Left forelimb (tissue), 1 donor: ENCODE results near the gene ANKRD6.

ENCODE experiments used
- DNase-seq: peaks from one replicate; pipeline ENCODE4 v3.0.0-alpha.2; 2018; ENCODE audit warnings: low spot score

The ANKRD6 gene

DNA sequence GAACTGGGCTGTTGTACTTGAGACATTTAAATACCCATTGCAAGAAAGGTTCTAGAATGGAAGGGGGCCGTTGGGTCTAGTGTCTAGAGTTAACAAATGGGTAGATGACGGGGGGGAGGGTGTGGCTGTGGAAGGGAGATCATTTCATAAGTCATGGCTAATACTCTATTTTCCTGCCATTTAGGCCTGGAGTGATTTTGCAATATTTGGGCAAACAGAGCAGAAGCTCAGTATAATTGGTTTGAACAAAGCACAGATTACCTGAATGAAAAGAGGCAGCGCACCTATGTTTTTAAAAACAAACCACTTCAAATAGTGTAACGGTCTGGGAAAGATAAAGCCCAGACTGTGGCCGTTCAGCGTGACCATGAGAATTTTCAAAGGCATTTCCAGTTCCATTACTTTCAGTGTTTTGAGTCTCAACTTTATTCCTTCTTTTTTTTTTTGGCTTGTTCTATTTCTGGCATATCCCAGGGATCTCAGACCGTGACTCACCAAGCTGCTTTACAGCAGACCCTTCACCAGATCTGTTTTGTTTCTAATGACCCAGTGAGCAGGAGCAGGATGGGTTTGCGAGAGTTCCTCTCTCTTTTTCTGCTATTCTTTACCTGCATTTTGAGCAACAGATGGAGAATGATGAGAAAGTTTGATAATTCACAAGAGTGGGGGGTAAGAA, 131.9 kb downstream of the ANKRD6 start:
- no peak for DNase-seq

DNA sequence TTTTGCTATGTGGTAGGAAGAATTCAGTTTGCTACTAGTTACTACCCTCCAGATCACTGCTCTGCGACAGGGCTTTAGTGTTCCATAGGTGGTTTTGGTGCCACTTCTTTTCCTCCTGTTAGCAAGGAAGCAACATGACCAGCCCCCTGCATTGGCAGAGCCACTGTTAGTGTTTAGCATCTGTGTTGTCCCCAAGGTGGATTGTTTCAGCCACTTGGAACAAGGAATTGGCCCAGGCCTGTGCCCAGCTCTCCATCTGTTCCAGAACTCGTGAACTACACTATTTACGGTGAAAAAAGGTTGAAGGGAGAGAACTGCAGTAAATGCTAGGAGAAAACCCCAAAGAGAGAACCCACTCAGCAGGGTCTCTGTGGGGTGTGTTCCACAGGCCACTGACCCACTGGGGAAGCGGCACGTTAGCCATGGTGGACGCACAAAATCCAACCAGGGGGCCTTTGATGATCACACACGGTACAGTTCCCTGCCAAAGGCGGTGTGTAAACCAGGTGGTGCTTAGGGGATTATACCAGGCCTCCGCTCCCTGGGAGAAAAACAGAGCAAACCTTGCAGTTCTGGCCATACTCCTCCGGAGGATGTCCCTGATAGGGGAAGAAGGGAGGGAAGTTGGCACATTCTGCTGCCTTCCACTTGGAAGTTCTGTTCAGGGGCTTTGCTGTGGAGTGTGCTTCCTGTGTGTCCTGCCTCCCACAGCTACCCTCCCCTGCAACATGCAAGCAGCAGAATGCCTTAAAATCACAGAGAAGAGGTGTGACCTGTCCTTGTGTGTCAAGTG, 133.3 kb downstream of the ANKRD6 start:
- no peak for DNase-seq

DNA sequence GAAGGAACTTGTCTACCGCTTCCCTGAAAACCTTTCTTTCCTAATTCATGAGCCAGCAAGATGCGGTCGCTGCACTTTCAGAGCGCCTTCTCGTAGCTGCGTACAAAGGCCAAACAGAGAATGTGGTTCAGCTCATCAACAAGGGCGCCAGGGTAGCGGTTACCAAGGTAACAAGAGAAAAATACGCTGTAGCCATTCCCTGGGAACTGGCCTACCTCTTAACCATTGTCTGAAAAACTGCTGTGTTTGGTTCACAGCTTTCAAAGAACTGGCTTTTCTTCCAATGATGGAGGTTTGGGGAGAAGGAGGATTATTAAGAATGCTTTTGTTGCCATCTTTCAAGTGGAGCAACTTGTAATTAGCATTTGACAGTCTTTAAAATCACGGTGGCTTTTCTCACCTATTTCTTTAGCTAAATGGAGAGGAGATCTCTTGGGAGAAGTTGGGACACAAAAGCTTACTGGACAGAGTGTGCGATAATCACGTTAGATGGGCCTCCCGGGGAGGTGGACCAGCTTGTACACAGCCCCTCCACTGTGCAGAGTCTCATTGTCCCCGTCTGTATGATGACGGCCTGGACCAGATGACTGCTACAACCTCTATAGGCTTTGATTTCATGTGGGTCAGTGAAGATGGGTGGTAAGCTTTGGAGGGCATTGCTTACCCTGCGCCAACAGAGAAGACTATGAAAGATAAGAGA, 134.1 kb downstream of the ANKRD6 start:
- no peak for DNase-seq

DNA sequence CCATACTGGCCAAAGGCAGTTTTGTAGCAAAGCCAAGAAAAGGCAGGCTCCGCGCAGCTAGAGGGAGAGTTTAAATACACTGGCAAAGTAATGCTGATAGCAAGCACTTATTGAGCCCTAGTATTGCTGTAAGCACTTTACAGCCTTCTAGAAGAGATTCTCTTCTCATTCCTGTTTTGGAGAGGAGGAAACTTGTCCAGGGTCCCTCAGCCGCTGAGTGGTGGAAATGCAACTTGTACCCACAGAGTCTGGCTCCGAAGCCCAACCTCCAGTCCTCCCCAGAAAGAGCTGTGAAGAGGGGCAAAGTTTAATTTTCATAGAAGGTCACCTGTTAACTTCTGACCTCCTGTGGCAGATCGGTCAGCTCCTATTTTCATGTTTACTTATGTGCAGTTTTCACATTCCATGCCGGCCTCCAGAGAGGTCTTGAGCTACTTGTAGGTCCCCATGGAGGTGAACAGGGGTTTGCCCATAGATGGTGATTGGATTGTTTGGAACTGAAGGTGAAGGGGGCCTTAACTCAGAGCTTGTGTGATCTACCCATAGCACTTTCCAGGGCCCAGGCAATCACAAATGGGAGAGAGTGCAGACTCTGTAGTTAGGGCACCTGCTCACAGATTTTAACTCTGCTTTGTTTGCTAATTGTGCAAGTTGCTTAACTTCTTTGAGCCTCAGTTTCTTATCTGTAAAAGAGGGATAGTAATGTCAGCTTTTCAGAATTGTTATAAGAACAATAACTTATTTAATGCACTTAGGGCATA, 134.9 kb downstream of the ANKRD6 start:
- no peak for DNase-seq

DNA sequence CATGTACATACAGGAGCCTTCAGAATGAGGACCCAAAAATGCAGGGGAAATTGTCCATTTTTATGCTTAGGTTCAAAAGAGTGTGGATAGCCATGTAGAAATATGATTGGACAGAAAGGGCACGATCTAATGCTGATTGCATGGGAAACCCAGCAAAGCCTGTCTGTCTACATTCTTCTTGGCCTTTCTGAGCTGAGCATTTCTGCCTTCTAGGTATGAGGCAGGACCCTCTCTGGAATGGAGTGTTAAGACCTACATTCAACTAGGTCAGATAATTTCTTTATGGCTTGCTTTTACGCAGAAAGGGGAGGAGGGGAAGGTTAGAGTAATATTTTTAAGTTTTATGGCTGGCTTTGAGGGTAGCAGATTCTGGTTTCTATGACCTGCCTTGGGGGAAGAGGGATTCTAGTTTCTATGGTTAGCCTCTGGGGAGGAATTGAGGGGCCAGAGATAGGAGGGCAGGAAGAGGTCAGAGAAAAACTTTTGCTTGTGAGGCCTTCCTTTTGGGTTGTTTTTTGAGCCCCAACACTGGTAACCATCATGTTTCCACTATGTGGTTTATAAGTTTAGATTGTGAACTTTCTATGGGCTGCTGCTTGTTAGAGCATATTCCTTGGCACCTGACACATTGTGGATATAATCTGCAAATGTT, 142.1 kb downstream of the ANKRD6 start:
- DNase-seq = no peak

DNA sequence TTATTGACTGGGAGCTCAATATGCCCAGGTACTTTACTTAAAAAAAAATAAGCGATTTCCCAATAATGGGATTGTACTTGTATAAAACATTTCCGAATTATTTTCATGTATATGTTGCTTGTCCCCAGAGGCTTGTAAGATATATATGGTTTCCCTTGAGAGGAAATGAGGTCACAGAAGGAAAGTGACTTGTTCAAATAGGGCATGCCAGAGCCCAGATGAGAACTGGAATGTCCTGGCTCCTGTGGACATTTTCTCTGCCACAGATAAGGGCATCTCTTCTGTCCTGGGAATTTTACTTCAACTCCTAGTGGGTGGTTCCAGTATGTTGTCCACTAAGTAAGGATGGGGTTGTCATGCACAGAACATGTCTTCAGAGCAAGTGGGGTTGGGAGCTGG, 142.6 kb downstream of the ANKRD6 start:
- DNase-seq = no peak

DNA sequence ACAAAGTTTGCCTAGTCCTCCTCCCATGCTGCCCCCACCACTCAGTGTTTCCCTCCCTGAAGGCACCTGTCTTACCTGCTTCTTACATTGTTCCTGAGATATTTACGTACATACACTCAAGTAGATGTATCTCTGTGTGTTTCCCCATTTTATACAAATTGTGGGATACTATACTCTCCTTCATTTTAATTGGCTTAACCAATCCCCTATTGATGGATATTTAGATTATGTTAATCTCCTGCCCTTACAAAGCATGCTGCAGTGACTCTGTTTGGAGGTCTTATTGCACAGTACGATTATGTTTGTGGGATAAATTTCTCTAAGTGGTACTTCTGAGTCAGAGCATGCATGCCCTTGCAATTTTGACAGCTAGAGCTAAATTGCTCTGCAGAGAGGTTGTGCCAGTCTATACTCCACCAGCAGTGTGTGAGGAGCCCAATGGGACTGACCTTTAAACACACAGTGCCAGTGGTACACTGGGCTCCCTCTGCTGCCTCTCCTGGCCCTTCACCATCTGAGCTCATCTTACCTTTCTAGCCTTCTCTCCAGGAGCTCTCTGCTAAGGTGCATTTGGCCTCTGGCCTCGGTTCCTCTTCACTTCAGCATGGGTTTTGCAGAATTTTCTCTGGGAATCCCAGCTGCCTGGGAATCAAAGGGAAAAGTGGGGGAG, 148.2 kb downstream of the ANKRD6 start:
- no peak for DNase-seq

DNA sequence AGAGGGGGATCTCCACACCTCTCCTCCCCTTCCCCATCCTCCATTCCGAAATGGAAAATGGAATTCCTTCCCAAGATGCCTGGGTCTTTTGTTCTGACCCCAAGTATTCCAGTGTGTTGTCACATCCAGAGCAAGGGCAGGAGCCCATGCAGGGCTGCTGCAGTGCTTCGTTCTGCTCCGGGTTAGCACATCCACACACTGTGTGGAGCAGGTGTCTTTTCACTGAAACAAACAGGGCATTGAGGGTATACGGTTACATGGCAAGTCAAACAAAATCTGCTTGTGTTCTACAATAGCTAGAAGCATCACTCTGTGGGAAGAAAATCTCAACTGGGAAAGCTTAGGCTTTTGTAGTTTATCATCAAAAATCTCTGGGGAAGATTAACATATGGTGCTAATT, 148.7 kb downstream of the ANKRD6 start:
- DNase-seq = no peak

DNA sequence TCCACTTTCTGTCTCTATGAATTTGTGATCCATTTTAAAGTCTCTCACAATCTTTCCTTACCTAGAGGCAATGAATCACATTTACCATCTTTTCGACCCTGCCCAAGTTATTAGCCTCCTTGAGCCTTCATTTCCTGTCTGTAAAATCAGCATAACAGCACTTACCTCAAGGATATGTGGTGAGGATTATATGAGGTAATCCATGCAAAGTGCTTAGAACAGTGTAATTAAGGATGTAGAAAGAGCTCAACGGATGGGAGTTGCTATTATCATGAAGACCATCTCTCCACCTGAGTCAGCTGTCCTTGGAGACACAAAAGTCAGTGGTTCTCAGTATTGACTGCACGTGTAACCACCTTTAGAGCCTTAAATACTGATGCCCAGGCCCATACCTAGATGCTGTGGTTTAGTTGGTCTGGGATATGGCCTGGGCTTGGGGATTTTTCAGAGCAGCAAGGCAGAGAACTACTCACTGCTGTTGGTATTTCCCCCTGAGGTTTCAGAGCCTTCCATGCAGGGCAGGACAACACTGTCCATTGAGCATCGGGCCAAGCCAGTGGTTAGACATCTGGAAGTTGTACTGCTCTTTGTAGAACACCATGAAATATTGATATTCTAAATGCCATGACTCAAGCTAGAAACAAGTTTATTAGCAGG, 149.8 kb downstream of the ANKRD6 start:
- DNase-seq = no peak

DNA sequence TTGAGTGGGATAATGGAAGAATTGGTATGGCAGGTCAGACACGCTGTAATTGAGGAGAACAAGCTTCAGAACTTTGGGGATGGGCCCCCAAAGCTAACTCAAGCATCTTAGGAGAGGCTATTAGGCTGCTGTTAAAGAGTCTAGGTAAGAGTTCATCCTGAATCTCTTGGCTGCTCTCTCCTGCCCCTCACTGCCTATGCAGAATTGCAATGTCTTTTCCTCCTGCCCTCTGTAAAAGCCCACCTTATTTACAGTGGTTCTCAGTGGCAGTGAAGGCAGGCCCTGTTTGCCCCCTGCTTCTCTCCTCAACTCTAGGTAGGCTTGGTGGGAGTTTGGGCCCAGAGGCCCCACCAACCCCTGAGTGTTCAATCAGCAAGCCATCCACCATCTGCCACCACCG, 150.6 kb downstream of the ANKRD6 start:
- no peak for DNase-seq

DNA sequence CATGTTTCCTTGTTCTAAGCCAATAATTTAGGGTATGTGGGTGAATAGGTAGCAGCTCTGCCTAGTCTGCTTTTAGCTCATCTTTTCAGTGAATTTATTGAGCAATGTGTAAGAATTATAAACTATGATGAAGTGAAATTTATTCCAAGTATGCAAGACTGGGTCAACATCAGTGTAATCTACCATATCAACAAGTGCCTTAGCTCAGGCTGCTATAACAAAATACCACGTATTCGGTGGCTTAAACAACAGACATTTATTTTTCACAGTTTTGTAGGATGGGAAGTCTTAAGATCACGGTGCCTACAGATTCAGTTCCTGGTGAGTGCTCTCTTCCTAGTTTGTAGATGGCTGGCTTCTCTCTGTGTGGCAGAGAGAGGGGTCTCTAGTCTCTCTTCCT, 151.6 kb downstream of the ANKRD6 start:
- no peak for DNase-seq

DNA sequence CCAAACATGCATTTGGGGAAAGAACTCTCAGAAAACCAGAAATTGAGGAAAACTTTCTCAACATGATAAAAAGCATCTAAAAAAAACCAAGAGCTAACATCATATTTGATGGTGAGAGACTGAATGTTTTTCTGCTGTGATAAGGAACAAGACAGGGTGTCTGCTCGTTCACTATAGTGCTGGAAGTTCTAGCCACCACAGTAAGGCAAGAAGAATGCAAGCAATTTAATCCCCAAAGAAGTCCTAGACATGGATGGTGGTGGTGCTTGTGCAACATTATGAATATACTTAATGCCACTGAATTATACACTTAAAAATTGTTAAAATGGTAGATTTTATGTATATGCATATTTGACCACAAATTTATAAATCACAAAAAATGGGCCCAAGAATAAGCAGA, 152.2 kb downstream of the ANKRD6 start:
- no peak for DNase-seq

DNA sequence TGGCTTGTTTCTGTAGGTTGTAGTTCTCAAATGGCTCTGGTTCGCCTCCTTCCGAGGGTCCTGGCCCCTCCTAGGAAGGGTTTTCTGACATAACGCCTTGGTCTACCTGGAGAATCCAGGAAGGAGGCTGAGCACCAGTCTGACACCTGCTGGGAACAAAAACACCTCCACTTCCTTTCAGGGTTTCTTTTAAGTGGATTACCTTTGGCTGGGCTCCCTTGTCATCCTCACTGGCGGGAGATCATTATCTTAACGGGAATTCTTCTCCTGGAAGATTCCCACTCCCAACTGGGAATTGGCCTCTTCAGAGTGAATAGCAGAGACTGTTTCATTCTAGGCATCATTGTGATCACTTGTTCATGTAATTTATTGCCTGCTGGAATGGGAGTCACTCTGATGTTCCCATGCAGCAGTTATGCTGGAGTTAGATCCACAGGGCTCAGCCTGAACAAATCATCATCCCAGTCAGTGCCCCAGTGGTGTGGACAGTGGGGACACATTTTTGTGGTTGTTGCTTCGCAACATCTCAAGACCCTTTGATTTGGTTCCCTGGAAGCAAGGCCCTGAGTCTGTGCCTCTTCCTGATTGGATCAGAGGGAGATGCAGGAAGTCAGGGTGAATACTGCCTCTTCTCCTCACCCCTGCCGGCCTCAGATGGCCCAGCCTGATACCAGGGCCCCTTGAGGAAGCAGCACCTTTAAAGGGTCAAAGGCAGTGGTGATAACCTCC, 156.5 kb downstream of the ANKRD6 start:
- no peak for DNase-seq

DNA sequence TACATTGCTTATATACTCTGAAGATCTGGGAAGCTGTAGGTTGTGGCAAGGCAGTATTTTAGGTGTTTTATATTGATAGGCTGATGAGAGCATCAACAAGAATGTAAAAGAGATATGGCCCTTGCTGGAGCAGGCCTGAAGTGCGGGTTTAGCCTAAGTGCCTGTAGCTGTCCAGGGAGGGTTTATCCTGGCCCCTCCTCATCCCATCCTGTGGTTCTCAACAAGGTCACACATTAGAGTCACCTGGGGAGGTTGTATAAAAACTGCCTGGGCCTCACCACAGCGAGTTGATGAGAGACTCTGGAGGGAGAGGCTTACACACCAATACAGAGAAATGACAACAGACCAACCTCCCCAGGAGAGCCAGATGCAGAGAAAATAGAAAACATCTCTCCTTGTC, 157.2 kb downstream of the ANKRD6 start:
- DNase-seq = no peak

DNA sequence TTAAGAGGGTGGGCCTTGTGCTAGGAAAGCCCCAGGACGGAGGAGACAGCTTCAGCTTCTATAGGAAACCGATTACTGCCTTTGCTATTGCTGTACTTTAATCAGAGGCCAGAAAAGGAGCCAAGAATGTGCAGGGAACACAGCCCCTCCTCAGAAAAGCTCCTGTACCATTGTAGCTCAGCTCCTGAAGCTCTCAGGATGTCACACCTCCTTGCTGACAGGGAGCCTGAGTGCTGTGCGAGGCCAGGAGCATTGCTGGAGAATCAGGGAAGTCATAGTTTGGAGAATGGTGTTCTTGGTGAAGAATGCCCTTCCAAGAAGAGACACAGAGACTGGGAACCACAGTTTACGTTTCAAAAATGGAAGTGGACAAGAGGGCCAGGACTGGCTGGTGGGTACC, 158.8 kb downstream of the ANKRD6 start:
- DNase-seq = no peak

DNA sequence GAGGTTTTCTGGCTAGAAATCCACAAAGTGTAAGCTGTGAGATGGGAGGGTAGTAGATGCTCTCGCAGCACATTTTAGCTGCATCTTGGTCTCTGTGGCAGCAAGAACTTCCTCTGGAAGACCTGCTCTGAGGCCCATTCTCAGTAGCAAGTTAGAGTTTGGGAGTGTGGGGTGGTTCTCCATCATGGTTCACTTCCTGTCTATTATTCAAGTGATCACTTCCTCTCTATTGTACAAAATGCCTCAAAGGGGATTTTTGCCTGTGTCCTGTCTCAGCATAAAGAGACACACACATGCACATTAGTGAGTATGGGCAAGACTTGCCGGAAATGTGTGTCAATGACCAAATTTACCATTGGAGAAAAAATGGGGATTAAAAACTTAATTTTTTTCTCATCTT, 163.1 kb downstream of the ANKRD6 start:
- no peak for DNase-seq

DNA sequence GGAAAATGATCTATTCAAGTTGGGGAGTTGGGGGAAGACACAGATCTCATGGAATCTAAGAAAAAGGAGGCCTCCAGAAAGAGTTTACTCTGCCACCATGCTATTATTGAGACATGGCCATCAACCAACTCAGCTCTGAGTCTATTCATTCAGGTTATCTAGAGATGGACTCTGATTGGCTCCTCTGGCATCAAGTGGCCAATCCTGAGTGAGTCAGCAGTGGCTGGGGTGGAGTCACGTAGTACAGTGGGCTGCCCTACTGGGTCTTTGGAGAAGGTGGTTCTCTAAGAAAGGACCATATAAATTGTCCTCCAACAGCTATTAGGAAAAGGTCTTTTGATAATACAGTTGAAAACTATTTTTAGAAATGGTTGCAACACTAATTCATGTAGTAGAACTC, 163.5 kb downstream of the ANKRD6 start:
- DNase-seq = no peak

DNA sequence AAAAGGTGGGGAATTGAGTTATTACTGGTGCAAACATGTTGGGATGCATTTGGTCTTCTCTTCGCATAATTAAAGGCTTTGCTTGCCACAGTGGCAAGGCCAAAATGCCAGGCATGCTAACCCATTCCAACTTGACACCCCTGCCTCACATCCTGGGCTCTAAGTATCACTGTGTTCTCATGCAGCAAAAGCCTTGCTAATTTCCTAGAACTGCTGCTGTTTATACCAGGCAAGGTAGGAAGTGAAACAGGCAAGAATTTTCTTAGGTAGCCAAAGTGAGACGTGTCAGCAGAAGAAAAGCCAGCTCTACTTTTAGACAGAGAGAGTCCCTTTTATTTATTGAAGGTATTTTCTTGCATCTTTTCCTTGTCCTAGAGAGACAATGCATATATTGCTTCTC, 164.4 kb downstream of the ANKRD6 start:
- DNase-seq = no peak

DNA sequence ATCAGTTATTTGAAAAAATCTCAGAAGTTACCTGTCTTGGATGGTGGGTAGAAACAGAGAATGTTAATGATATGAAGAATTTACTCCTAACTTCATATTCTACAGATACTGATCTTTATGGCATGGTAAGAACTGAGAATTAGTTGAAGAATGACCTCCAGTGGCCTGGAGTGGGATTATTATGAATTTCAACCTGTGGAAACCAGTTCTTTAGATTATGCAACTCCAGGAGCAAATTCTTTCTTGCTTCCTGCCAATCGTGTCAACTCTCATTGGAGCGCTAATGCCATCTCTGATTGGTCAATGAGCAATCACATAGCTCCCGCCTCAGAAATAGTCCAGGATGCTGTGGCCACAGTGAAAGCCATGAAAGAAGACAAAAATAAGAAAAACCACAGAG, 165.0 kb downstream of the ANKRD6 start:
- DNase-seq = no peak

DNA sequence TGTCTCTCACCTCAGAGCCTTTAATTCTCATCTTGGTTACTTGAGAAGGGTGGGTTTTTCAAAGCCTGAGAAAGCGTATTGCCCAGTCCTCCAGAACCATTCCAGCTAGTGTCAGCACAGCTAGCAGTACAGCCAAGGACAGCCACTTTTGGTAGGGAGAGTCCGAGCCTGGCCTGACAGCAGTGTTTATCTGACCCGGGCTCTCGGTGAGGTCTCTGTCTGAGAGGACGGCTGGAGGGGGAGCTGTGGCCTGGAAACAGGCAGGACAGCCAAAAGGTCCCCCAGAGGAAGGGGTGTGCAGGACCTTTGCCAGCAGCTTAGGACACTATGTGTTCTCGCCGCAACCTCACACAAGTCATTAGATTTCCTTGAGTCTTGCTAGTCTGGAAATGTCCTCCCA, 166.8 kb downstream of the ANKRD6 start:
- DNase-seq = no peak
